HG02678 (cell line): ENCODE measurements around the gene CLIC3.

Source experiments
- ATAC-seq: cut with Tn5 transposase; IDR thresholded peaks from one replicate; pipeline ENCODE4 v1.9.1; 2021; ENCODE audit warnings: mild to moderate bottlenecking, moderate library complexity; ENCODE audit not compliant: unreplicated experiment

CLIC3 gene

GRCh38 chr9:137018761-137019559 is 22.6 kb upstream of the CLIC3 start:
- no peak for ATAC-seq

- ATAC-seq = no peak
Measured at GRCh38 chr9:137017791-137018497, 21.6 kb upstream of the CLIC3 start.

DNA sequence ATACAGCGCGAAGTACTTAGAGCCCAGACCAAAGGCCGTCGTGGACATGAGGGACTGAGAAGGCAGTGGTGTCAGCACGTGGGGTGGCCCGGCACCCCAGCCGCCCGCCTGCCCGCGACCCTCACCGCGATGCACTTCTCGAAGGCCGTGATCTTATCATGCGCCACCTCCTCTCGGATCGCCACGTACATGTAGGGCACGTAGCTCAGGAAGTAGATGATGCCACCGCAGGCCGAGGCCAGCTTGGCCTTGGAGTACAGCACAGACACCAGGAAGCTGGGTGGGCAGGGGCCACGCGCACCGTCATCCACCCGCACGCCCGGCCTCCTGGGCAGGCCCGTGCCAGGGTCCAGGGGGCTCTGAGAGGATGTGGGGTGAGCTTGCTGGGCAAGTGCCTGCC is 20.7 kb upstream of the CLIC3 start:
- no peak for ATAC-seq

- ATAC-seq = no peak
Measured at GRCh38 chr9:137016436-137016835, 20.1 kb upstream of the CLIC3 start.

DNA sequence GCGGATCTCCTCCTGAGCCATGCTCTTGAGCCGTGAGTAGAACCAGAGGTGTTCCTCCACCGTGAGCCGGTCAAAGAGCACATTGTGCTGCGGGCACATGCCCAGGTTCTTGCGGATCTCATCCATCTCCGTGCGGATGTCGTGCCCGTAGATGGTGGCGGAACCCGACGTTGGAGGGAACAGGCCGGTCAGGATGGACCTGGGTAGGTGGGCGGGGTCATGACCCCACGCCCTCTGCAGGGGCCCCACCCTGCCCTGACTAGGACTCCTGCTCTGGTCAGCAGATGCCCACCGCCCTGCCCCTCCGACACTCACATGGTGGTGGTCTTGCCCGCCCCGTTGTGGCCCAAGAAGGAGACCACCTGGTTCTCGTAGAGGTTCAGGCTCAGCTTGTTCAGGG is 19.6 kb upstream of the CLIC3 start:
- ATAC-seq = no peak

- ATAC-seq = no peak
Measured at GRCh38 chr9:137015540-137015930, 19.2 kb upstream of the CLIC3 start.

- ATAC-seq = no peak
Measured at GRCh38 chr9:137014776-137015539, 18.6 kb upstream of the CLIC3 start.

GRCh38 chr9:137014166-137014565 is 17.8 kb upstream of the CLIC3 start:
- ATAC-seq = no peak

DNA sequence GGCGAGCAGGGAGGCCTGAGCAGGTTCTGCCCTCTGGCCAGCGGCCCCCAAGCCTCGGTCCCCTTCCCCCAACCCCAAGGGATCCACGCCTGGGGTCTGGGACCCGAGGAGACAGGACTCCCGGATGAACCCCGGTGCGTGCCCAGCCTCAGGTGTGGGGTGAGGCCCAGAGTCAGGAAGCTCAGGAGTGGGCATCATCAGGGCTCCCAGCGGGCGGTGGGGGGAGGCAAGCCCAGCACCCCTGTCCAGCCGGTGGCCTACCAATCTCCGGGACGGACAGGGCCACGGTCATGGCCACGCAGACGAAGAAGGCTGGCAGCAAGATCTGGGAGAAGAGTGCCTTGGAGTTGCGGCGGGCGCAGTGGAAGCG is 17.2 kb upstream of the CLIC3 start:
- no peak for ATAC-seq

DNA sequence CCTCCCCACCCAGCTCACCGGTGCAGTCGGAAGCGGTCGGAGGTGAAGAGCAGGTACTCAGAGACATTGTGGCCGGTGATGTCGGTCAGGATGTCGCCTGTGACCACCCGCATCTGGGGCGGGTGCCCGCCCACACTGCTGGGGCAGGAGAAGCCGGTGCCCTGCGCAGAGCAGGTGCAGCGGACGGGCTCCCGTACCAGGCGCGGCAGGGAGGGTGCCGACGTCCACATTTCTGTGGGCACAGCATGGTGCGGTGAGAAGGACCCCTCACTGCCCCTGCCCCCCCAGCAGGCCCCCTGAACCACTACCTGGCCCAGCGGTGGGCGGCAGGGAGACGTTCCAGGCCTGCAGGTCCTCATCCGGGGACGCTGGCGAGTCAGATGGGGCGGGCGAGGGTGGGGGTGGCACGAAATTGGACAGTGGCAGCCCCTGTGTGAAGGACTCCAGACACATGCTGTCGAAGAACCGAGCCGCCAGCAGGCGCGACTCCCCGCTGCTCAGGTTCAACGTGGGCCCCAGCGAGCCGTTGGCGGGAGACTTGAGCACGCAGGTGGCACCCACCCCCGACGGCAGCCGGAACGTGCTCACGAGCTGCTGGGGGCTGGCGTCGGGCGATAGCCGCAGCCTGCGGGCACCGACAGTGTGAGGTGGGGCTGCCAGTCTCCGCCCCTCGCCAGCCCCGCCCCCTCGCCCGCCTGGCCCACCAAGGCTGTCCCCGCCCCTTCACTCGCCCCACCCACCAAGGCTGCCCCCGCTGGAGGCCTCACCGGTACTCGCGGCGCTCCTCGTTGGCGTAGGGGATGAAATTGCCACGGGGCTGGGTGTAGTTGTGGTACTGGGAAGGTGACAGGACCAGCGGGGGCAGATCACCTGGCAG is 16.6 kb upstream of the CLIC3 start:
- no peak for ATAC-seq

DNA sequence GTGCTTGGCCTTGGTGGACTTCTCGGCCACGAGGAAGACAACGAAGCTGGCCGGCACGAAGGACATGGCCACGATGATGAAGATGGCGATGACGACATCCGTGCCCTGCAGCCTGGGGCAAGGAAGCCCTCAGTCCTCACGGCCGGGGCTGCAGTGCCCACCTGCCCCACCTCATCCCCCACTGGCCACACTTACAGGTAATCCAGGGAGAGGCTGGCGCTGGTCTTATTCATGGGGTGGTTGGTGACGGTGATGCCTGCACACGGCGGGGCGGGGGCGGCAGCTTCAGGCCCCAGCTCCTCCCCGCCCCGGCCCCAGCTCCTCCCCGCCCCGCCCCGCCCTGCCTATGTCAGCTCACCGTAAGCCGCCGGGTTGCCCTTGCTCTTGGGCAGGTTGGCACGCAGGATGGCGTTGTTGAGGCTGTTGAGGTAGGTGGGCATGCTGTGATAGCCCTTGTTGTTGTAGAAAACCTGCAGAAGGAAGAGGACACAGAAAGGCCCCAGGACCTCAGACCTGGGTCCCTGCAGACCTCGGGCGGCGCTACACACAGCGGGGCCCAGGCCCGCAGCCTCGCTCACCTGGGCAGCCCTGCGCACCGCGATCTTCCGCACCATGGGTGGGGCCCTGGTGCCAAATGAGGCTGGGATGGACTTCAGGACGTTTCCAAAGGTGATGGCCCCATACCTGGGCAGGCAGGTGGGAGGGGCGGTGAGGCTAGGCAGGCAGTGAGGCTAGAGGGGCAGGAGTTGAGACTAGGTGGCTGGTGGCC is 15.7 kb upstream of the CLIC3 start:
- ATAC-seq = no peak

- no peak for ATAC-seq
Measured at GRCh38 chr9:137011156-137011555, 14.8 kb upstream of the CLIC3 start.

- no peak for ATAC-seq
Measured at GRCh38 chr9:137009938-137010732, 13.8 kb upstream of the CLIC3 start.

GRCh38 chr9:137009217-137009616 is 12.8 kb upstream of the CLIC3 start:
- no peak for ATAC-seq

- no peak for ATAC-seq
Measured at GRCh38 chr9:137008312-137008711, 11.9 kb upstream of the CLIC3 start.

- ATAC-seq = no peak
Measured at GRCh38 chr9:137007816-137008270, 11.5 kb upstream of the CLIC3 start.

- ATAC-seq = no peak
Measured at GRCh38 chr9:137007108-137007815, 10.9 kb upstream of the CLIC3 start.
